KMS-11 (cell line): ENCODE data around the gene ZNF260.

ENCODE experiments used
- H2AFZ ChIP-seq: fragments of 200-600 bp; sonication (generic); 2 replicates; pipeline ENCODE4 v1.6.1; 2016; ENCODE audit warnings: antibody characterized with exemption, mixed run types, low read depth
- H3K27ac ChIP-seq: fragments of 200-600 bp; sonication (generic); 2 replicates; pipeline ENCODE4 v1.6.1; 2016; ENCODE audit warnings: mild to moderate bottlenecking, mixed run types
- H3K27me3 ChIP-seq: fragments of 200-600 bp; sonication (generic); 2 replicates; pipeline ENCODE4 v1.6.1; 2017; ENCODE audit warnings: mild to moderate bottlenecking, low read depth, mixed run types, moderate library complexity; ENCODE audit not compliant: insufficient read depth
- H3K36me3 ChIP-seq: fragments of 200-600 bp; sonication (generic); 2 replicates; pipeline ENCODE4 v1.6.1; 2017; ENCODE audit warnings: mild to moderate bottlenecking, mixed run types; ENCODE audit not compliant: insufficient read depth
- H3K4me1 ChIP-seq: fragments of 200-600 bp; sonication (generic); 2 replicates; pipeline ENCODE4 v1.6.1; 2016; ENCODE audit warnings: mild to moderate bottlenecking, low read depth, mixed run types; ENCODE audit not compliant: poor library complexity, severe bottlenecking
- H3K4me2 ChIP-seq: fragments of 200-600 bp; sonication (generic); 2 replicates; pipeline ENCODE4 v1.7.0; 2016; ENCODE audit warnings: mild to moderate bottlenecking, mixed run types
- H3K4me3 ChIP-seq: fragments of 200-600 bp; sonication (generic); IDR thresholded peaks from 2 replicates; pipeline ENCODE4 v1.6.1; 2017; ENCODE audit warnings: low read depth, low read length, mixed read lengths; ENCODE audit not compliant: insufficient read depth
- H3K79me2 ChIP-seq: fragments of 200-600 bp; sonication (generic); 2 replicates; pipeline ENCODE4 v1.6.1; 2016; ENCODE audit warnings: low read depth, mixed run types; ENCODE audit not compliant: insufficient read depth
- H3K9ac ChIP-seq: fragments of 200-600 bp; sonication (generic); 2 replicates; pipeline ENCODE4 v1.6.1; 2016; ENCODE audit warnings: mild to moderate bottlenecking, mixed run types
- H4K20me1 ChIP-seq: fragments of 200-600 bp; sonication (generic); 2 replicates; pipeline ENCODE4 v1.6.1; 2016; ENCODE audit warnings: mild to moderate bottlenecking, mixed run types; ENCODE audit not compliant: insufficient read depth
- TF ChIP-seq, protein P1 (sequence below): fragments of 200-600 bp; sonication (generic); conservative IDR thresholded peaks from 2 replicates; pipeline ENCODE4 v1.6.1; 2017; ENCODE audit warnings: low read depth, mild to moderate bottlenecking, antibody characterized with exemption, low read length, moderate library complexity, mixed read lengths

Gene ZNF260

DNA sequence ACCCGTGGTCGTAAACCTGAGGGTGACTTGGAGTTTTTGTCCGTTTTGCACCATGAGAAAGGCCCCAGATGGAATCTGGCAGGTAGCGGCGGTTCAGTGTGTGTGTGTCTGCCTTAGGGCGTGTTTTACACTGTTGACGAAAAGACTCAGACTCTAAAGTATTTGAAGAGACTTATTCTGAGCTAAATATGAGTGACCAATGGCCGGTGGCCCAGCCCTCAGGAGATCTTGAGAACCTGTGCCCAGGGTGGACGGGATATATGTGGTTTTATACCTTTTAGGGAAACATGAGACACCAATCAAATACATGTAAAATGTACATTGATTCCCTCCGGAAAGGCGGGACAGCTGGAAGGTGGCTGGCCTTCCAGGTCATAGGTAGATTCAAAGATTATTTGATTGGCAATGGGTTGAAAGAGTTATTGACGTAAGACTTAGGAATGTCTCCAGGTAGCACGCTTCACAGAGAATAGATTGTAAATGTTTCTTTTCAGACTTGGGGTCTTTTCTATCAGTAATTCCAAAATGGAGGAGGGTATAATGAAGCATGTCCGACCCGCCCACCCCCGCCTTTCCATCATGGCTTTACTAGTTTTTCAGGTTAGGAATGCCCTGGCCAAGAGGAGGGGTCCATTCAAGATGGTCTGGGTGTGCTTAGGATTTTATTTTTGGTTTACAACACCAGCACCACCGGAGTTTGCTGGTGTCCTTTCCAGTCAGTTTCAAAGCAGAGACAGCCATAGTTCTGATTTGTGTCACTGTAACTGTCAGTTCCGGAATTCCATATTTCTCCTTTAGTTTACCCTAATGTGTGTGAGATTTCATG, 46.0 kb upstream of the ZNF260 start:
- TF ChIP-seq, protein P1, sequence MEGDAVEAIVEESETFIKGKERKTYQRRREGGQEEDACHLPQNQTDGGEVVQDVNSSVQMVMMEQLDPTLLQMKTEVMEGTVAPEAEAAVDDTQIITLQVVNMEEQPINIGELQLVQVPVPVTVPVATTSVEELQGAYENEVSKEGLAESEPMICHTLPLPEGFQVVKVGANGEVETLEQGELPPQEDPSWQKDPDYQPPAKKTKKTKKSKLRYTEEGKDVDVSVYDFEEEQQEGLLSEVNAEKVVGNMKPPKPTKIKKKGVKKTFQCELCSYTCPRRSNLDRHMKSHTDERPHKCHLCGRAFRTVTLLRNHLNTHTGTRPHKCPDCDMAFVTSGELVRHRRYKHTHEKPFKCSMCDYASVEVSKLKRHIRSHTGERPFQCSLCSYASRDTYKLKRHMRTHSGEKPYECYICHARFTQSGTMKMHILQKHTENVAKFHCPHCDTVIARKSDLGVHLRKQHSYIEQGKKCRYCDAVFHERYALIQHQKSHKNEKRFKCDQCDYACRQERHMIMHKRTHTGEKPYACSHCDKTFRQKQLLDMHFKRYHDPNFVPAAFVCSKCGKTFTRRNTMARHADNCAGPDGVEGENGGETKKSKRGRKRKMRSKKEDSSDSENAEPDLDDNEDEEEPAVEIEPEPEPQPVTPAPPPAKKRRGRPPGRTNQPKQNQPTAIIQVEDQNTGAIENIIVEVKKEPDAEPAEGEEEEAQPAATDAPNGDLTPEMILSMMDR: no peak
- Histone ChIP-seq H2AFZ (peak overlapping the region; percentile 91; the same call in 1 of the 2 replicates), H3K27me3 (no peaks in the 10 kb centered on the region), H3K79me2 (0 out of 2 replicates have a peak, but pooled peaks cover 6% of the 10 kb centered on the region), H3K9ac (peak overlapping the region; percentile 64; the same call in 1 of the 2 replicates), H4K20me1 (no peaks in the 10 kb centered on the region), H3K36me3 (no peaks in the 10 kb centered on the region), H3K27ac (no peak overlapping the region), H3K4me2 (peak overlapping the region; percentile 34), H3K4me3 (no peak overlapping the region), H3K4me1 (no peaks in the 10 kb centered on the region)

DNA sequence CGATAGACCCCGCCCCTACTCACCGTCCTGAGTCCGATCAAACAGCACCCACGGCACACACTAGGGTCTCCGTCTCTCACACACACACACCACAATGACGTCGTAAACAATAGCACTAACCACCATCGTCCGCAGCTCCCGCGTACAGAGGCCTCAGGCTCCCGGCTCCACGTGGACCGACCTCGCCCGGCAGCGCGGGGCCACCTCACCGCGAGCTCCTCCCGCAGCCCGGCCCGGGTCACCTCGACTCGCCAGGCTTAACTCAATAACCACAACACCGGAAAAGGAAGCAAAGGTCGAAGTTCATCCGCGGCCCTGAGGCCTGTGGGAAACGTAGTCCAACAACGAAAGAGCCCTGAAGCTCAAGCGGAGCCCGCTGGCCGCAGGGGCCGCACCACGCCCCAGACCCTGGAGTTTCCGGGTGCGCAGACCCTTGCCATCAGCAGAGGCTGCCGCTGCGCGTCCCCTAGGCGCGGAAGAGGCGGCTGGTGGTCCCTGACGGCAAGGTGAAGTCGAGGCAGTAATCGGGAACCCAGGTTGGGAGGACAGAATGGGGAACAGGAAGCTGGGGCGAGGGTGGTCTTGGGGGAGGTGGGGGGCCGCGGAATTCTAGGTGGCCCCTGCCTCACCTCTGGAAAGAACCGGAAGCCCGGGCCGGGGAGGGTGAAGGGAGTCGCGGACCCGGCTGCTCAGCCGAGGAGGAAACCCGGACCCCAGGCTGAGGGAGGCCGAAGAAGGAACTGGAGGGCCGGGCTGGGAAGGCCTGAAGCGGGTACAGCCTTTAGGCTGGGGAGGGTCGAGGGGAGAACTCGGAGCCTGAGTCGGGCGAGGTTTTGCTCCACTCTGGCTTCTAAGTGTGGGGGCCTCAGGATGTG, 45.2 kb upstream of the ZNF260 start, which contains the start of gene ZNF529:
Gene ZNF529, minus strand, starts transcription at position 273 of the 875 bp plus-strand sequence. CDS start 946 bp downstream, outside the sequence.
- Histone ChIP-seq H3K27ac (peak within 1 kb of the TSS; percentile 50), H3K27me3 (no peaks in the 10 kb centered on the region), H2AFZ (peak within 1 kb of the TSS; percentile 91), H3K79me2 (0 out of 2 replicates have a peak, but pooled peaks cover 6% of the 10 kb centered on the region), H3K9ac (peak within 1 kb of the TSS; percentile 64; the same call in 1 of the 2 replicates), H3K4me3 (no peak within 1 kb of the TSS), H3K36me3 (no peaks in the 10 kb centered on the region), H3K4me1 (no peaks in the 10 kb centered on the region), H4K20me1 (no peaks in the 10 kb centered on the region), H3K4me2 (peak within 1 kb of the TSS; percentile 34)
- TF ChIP-seq, protein P1: no peak

DNA sequence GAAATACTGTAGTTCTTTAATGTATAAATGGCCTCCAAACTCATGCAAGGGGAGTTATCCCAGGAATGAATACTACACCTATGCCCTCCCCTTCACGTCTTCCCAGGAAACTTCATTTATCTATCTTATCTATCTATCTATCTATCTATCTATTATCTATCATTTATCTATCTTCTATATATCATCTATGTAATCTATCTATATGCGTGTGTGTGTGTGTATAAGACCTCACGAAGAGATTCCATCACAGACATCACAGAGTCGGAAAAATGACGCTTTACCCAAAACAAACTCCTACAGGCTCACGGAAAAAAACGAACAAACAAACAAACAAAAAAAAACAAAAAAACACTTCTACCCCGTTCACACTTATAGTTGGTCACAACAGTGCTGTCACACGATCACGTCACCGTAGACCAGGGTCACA, 44.5 kb upstream of the ZNF260 start:
- H2AFZ ChIP-seq: peak overlapping the region; percentile 91
- H3K4me2 ChIP-seq: peak overlapping the region; percentile 34; the same call in 1 of the 2 replicates
- H3K27me3 ChIP-seq: no peaks in the 10 kb centered on the region
- no peaks in the 10 kb centered on the region for H4K20me1 ChIP-seq
- H3K79me2 ChIP-seq: 0 out of 2 replicates have a peak, but pooled peaks cover 6% of the 10 kb centered on the region
- no peak overlapping the region for H3K4me3 ChIP-seq
- H3K4me1 ChIP-seq: no peaks in the 10 kb centered on the region
- H3K9ac ChIP-seq: peak overlapping the region; percentile 64; the same call in 1 of the 2 replicates
- peak overlapping the region; percentile 50 for H3K27ac ChIP-seq
- no peaks in the 10 kb centered on the region for H3K36me3 ChIP-seq
- TF ChIP-seq, protein P1: no peak

DNA sequence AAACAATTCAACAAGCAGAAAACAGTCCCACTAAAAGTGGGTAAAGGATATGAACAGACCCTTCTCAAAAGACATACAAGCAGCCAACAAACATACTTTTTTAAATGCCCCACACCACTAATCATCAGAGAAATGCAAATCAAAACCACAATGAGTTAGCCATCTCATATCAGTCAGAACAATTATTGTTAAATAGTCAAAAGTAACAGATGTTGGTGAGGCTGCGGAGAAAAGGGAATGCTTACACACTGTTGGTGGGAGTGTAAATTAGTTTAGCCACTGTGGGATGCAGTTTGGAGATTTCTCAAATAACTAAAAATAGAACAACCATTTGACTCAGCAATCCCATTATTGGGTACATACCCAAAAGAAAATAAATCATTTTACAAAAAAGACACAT, 36.3 kb upstream of the ZNF260 start:
- Histone ChIP-seq H3K4me3 (no peak overlapping the region), H3K36me3 (no peaks in the 10 kb centered on the region), H2AFZ (no peak overlapping the region), H3K4me1 (no peaks in the 10 kb centered on the region), H3K9ac (no peak overlapping the region), H3K79me2 (no peaks in the 10 kb centered on the region), H3K4me2 (no peak overlapping the region), H4K20me1 (no peaks in the 10 kb centered on the region), H3K27ac (no peak overlapping the region), H3K27me3 (no peaks in the 10 kb centered on the region)
- TF ChIP-seq, protein P1: no peak
